ENCODE measurements around the gene HTR2B. TPM values are rescaled to one million over a fixed set of nuclear protein-coding genes. Genes with fewer than 3 reads are reported as not detected.
A peak's percentile ranks its signal among the peaks of the same experiment; 100 is the strongest.
"Not testable (repeated sequence)": the region's sequence is repeated elsewhere in the genome, so short reads cannot be mapped to it uniquely, and the experiment has no call there.

HTR2B gene
- total and polyA plus RNA-seq, 4 donors = 0.16 to 1.1 (median 0.33) TPM

DNA sequence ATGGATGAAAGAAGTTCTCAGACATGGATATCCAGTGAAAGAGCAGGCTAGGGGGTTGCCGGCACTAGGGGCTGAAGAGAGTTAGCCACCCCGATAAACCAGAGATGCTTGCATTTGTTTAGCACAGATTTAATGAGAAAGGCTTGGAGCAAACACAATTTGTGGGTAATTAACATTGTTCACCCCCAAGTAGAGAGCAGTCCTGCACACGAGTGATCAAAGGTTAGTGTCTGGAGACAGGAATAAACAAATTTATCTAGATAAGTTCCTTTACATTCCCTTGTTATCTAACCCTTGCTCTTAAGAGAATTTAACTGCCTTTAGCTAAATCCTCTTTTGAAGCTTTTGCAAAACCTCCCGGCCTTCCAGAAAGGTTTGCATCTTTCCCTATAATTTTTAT is 23.9 kb downstream of the HTR2B start:
- no peak for DNase-seq (ENCODE audit: low read depth in 4 of 6, low spot score in 6 of 6)
- 95% methylated on average over 2 of the region's 4 CpGs for WGBS (ENCODE audit: insufficient coverage)
- Histone ChIP-seq H3K4me3 (ENCODE audit: low read depth, low read length) (no peak overlapping the region), H3K4me1 (ENCODE audit: control insufficient read depth, insufficient read depth, low read length) (no peaks in the 10 kb centered on the region), H3K36me3 (ENCODE audit: control insufficient read depth, insufficient read depth, low read length) (peaks cover 11% of the 10 kb centered on the region), H3K9me3 (ENCODE audit: control insufficient read depth, insufficient read depth, low read length) (peaks cover 8% of the 10 kb centered on the region), H3K27ac (ENCODE audit: low read depth, low read length) (no peak overlapping the region), H3K27me3 (ENCODE audit: control insufficient read depth, insufficient read depth, low read length) (no peaks in the 10 kb centered on the region)

DNA sequence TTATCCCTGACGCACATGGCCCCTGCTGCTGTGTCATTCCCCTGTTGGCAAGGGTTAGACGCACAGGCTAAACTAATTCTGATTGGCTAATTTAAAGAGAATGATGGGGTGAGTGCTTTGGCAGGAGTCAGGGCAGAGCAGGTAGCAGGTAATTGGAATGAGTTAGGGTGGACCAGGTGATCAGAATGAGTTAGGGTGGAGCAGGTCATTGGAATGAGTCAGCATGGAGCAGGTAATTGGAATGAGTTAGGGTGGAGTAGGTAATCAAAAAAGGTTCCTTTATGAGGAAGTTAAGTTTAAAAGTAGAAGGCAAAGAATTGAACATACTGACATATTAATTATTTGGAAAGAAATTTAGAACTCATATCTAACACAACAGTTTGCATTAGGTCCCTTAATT is 24.5 kb downstream of the HTR2B start:
- not testable (repeated sequence) for H3K27me3 ChIP-seq (ENCODE audit: control insufficient read depth, insufficient read depth, low read length); H3K27ac ChIP-seq (ENCODE audit: low read depth, low read length); H3K4me1 ChIP-seq (ENCODE audit: control insufficient read depth, insufficient read depth, low read length); DNase-seq (ENCODE audit: low read depth in 4 of 6, low spot score in 6 of 6); H3K4me3 ChIP-seq (ENCODE audit: low read depth, low read length); H3K9me3 ChIP-seq (ENCODE audit: control insufficient read depth, insufficient read depth, low read length)
- H3K36me3 ChIP-seq (ENCODE audit: control insufficient read depth, insufficient read depth, low read length) = peaks cover 14% of the 10 kb centered on the region
- 100% methylated on average over 2 of the region's 2 CpGs for WGBS (ENCODE audit: insufficient coverage)

DNA sequence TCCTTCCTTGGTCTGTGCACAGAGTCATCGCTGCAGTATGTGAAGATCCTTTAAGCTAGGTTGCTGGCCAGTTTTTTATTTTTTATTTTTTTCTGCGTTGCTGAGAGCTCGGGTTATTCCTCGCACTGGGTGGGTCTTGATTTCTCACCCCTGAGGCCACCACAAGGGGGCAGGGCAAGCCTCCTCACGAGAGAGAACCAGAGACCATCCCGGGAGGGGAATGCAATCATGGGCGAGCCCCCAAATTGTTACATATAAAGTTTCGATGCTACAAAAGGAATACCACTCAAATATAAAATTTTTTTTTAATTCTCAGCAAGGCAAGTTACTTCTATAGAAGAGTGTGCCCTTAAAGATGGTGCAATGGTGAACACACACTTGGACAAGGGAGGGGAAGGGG is 24.9 kb downstream of the HTR2B start:
- no peak overlapping the region for H3K4me3 ChIP-seq (ENCODE audit: low read depth, low read length)
- no peaks in the 10 kb centered on the region for H3K27me3 ChIP-seq (ENCODE audit: control insufficient read depth, insufficient read depth, low read length)
- peaks cover 8% of the 10 kb centered on the region for H3K9me3 ChIP-seq (ENCODE audit: control insufficient read depth, insufficient read depth, low read length)
- no peaks in the 10 kb centered on the region for H3K4me1 ChIP-seq (ENCODE audit: control insufficient read depth, insufficient read depth, low read length)
- WGBS (ENCODE audit: insufficient coverage) = 100% methylated on average over 2 of the region's 8 CpGs
- DNase-seq (ENCODE audit: low read depth in 4 of 6, low spot score in 6 of 6) = peak in 1 of 6 donors; percentile 5
- H3K27ac ChIP-seq (ENCODE audit: low read depth, low read length) = no peak overlapping the region
- H3K36me3 ChIP-seq (ENCODE audit: control insufficient read depth, insufficient read depth, low read length) = peaks cover 14% of the 10 kb centered on the region

DNA sequence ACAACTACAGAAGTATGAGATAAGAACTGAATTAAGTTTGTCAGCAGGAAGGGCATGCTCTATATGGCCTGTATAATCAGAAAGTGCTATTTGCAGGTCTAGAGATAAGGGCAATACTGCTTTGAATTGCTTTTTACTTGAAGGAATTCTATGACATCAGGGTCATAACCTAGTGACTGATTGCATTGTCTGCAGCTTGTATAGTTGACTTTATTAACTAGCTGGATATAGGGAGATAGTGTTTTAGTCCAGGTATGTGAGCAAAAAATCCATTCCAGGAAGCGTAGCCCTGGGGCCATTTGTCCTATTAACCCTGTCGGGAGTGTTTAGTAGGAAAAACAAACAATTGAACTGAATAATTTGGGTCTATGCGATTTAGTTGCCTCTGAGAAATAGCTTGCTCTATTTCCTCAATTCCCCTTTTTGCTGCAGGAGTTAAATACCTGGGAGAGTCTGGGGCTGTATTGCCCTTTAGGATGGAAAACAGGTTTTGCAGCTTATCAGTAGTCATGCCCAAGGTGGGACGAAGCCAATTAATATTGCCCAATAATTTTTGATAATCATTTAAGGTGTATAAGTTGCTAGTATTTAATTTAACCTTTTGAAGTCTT is 30.0 kb downstream of the HTR2B start:
- Histone ChIP-seq H3K4me1 (ENCODE audit: control insufficient read depth, insufficient read depth, low read length) (no peaks in the 10 kb centered on the region), H3K27ac (ENCODE audit: low read depth, low read length) (no peak overlapping the region), H3K4me3 (ENCODE audit: low read depth, low read length) (no peak overlapping the region), H3K36me3 (ENCODE audit: control insufficient read depth, insufficient read depth, low read length) (peaks cover 19% of the 10 kb centered on the region), H3K27me3 (ENCODE audit: control insufficient read depth, insufficient read depth, low read length) (no peaks in the 10 kb centered on the region), H3K9me3 (ENCODE audit: control insufficient read depth, insufficient read depth, low read length) (peaks cover 8% of the 10 kb centered on the region)
- no peak for DNase-seq (ENCODE audit: low read depth in 4 of 6, low spot score in 6 of 6)
- 80% methylated on average over 1 of the region's 4 CpGs for WGBS (ENCODE audit: insufficient coverage)

DNA sequence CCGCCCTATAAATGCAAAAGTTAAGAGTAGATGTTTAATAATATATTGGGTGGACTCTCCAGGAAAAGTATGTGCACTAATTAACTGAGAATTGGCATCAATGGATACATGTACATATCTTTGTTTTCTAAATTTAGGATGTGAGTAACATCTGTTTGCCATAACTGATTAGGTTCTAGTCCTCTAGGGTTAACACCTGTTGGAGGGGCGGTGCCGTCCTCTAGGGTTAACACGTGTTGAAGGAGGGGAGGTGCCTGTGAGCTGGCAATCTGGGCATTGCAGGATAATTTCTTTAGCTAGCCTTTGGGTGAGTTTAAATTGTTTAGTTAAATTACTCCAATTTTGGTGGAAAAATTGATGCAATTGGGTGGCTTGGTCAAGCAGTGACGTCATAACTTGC is 30.9 kb downstream of the HTR2B start:
- H3K36me3 ChIP-seq (ENCODE audit: control insufficient read depth, insufficient read depth, low read length) = peaks cover 19% of the 10 kb centered on the region
- H3K4me1 ChIP-seq (ENCODE audit: control insufficient read depth, insufficient read depth, low read length) = no peaks in the 10 kb centered on the region
- WGBS (ENCODE audit: insufficient coverage) = 98% methylated on average over 4 of the region's 5 CpGs
- H3K4me3 ChIP-seq (ENCODE audit: low read depth, low read length) = no peak overlapping the region
- H3K27ac ChIP-seq (ENCODE audit: low read depth, low read length) = no peak overlapping the region
- no peaks in the 10 kb centered on the region for H3K27me3 ChIP-seq (ENCODE audit: control insufficient read depth, insufficient read depth, low read length)
- H3K9me3 ChIP-seq (ENCODE audit: control insufficient read depth, insufficient read depth, low read length) = peaks cover 1% of the 10 kb centered on the region
- DNase-seq (ENCODE audit: low read depth in 4 of 6, low spot score in 6 of 6) = no peak

DNA sequence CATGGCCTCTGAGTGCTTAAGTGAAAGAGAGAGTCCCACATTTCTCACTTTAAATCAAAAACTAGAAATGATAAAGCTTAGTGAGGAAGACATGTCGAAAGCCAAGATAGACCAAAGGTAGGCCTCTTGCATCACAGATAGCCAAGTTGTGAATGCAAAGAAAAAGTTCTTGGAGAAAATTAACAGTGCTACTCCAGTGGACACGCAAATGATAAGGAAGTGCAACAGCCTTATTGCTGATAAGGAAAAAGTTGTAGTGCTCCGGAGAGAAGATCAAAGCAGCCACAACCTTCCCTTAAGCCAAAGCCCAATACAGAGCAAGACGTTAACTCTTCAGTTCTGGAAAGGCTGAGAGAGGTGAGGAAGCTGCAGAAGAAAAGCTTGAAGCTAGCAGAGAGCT is 36.1 kb downstream of the HTR2B start:
- H3K4me1 ChIP-seq (ENCODE audit: control insufficient read depth, insufficient read depth, low read length) = no peaks in the 10 kb centered on the region
- H3K9me3 ChIP-seq (ENCODE audit: control insufficient read depth, insufficient read depth, low read length) = no peaks in the 10 kb centered on the region
- WGBS (ENCODE audit: insufficient coverage) = 100% methylated on average over 2 of the region's 4 CpGs
- DNase-seq (ENCODE audit: low read depth in 4 of 6, low spot score in 6 of 6) = no peak
- no peaks in the 10 kb centered on the region for H3K27me3 ChIP-seq (ENCODE audit: control insufficient read depth, insufficient read depth, low read length)
- no peak overlapping the region for H3K4me3 ChIP-seq (ENCODE audit: low read depth, low read length)
- peaks cover 35% of the 10 kb centered on the region for H3K36me3 ChIP-seq (ENCODE audit: control insufficient read depth, insufficient read depth, low read length)
- H3K27ac ChIP-seq (ENCODE audit: low read depth, low read length) = no peak overlapping the region

DNA sequence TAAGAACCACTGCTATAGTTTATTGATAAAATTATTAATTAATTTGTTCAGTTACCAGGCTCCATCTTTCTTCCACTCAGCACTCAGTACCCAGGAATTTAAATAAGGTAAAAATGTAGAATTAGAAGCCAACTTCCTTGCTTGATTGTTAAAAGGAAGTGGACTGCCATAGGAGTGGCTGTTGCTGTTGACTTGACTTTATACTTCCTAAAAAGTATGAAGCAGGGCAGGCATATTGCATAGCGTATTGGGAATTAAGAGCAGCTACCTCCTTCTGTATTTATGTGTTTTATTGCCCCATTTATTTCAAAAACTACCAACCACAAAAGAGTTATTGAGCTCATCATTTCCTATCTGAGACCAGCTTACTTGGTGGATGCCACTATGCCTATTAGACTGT is 40.3 kb downstream of the HTR2B start:
- H3K36me3 ChIP-seq (ENCODE audit: control insufficient read depth, insufficient read depth, low read length) = peaks cover 41% of the 10 kb centered on the region

DNA sequence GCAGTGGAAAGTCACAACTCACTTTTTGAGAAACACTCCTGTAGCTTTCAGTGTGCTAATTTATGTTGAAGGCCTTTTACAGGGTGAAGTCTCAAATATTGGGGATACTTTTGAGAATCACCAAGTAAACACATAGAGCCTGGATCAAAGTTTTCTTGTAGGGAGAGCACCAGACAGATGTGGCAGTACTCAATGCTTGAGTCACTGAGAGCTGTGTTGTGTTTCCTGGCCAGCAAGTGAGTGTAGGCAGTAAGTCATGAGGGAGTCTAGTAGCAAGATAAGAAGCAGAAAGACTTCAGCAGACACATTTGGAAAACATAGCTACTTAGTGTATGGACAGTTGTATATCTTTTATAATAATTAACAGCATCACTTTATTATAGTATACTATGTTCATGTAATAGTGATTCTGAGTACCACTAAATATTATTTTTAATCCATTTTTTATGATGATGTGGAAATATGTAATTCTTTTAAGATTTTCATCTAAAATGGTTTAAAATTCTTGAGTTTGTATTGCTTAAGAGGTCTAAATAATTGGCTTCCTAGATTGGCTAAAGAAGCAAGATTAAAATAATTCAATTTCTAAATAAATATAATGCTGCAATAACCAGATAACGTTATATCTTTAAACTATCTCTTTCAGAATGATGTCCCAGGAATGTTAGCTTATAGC is 55.3 kb downstream of the HTR2B start:
- Histone ChIP-seq H3K36me3 (ENCODE audit: control insufficient read depth, insufficient read depth, low read length) (peaks cover 23% of the 10 kb centered on the region), H3K27me3 (ENCODE audit: control insufficient read depth, insufficient read depth, low read length) (no peaks in the 10 kb centered on the region), H3K4me1 (ENCODE audit: control insufficient read depth, insufficient read depth, low read length) (no peaks in the 10 kb centered on the region), H3K27ac (ENCODE audit: low read depth, low read length) (no peak overlapping the region), H3K4me3 (ENCODE audit: low read depth, low read length) (no peak overlapping the region), H3K9me3 (ENCODE audit: control insufficient read depth, insufficient read depth, low read length) (no peaks in the 10 kb centered on the region)
- DNase-seq (ENCODE audit: low read depth in 4 of 6, low spot score in 6 of 6) = no peak
- WGBS (ENCODE audit: insufficient coverage) = no CpG with 5 or more reads among the region's 1 CpG

More for the DNA sequence above, 40.3 kb downstream of the HTR2B start:
- Histone ChIP-seq H3K4me3 (ENCODE audit: low read depth, low read length) (no peak overlapping the region), H3K9me3 (ENCODE audit: control insufficient read depth, insufficient read depth, low read length) (no peaks in the 10 kb centered on the region), H3K4me1 (ENCODE audit: control insufficient read depth, insufficient read depth, low read length) (no peaks in the 10 kb centered on the region), H3K27ac (ENCODE audit: low read depth, low read length) (no peak overlapping the region), H3K27me3 (ENCODE audit: control insufficient read depth, insufficient read depth, low read length) (no peaks in the 10 kb centered on the region)
- WGBS (ENCODE audit: insufficient coverage) = no CpG with 5 or more reads among the region's 1 CpG
- DNase-seq (ENCODE audit: low read depth in 4 of 6, low spot score in 6 of 6) = no peak

DNA sequence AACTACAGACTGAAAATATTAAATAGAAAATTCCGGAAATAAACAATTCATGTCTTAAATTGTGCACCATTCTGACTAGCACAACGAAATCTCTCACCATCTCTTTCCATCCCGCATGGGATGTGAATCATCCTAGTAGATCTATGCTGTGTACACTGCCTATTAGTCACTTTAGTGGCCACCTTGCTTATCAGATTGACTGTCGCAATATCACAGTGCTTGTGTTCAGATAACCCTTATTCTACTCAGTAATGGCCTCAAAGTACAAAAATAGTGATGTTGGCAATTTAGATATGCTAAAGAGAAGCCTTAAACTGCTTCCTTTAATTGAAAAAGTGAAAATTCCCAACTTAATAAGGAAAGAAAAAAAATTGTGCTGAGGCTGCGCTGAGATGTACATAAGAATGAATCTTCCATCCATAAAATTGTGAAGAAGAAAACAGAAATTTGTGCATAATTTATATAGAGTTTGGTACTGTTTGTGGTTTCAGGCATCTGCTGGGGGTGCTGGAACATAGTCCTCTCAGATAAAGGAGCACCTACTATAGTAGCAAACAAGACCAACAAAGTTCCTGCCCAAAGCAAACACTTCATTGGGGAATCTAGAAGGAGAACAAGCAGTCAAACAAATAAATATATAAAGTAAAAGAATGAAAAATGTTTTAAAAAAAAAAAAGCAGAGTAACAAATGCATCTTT is 56.2 kb downstream of the HTR2B start:
- WGBS (ENCODE audit: insufficient coverage) = 100% methylated on average over 2 of the region's 5 CpGs
- Histone ChIP-seq H3K27ac (ENCODE audit: low read depth, low read length) (no peak overlapping the region), H3K36me3 (ENCODE audit: control insufficient read depth, insufficient read depth, low read length) (peaks cover 24% of the 10 kb centered on the region), H3K4me1 (ENCODE audit: control insufficient read depth, insufficient read depth, low read length) (no peaks in the 10 kb centered on the region), H3K9me3 (ENCODE audit: control insufficient read depth, insufficient read depth, low read length) (no peaks in the 10 kb centered on the region), H3K4me3 (ENCODE audit: low read depth, low read length) (no peak overlapping the region), H3K27me3 (ENCODE audit: control insufficient read depth, insufficient read depth, low read length) (no peaks in the 10 kb centered on the region)
- no peak for DNase-seq (ENCODE audit: low read depth in 4 of 6, low spot score in 6 of 6)

DNA sequence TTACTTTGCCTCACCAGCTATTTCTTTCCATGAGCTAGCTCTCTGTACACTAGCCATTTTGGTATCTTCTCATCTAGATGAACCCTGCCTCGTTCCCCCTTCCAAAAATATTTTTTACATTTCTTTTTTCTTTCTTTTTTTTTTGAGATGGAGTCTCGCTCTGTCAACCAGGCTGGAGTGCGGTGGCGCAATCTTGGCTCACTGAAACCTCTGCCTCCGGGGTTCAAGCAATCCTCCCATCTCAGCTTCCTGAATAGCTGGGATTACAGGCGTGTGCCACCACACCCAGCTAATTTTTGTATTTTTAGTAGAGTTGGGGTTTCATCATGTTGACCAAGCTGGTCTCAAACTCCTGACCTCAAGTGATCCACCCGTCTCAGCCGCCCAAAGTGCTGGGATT is 57.3 kb downstream of the HTR2B start:
- H3K27me3 ChIP-seq (ENCODE audit: control insufficient read depth, insufficient read depth, low read length) = not testable (repeated sequence)

More for the DNA sequence above, 57.3 kb downstream of the HTR2B start:
- 92% methylated on average over 2 of the region's 8 CpGs for WGBS (ENCODE audit: insufficient coverage)
- H3K27ac ChIP-seq (ENCODE audit: low read depth, low read length); H3K4me1 ChIP-seq (ENCODE audit: control insufficient read depth, insufficient read depth, low read length); H3K4me3 ChIP-seq (ENCODE audit: low read depth, low read length); DNase-seq (ENCODE audit: low read depth in 4 of 6, low spot score in 6 of 6); H3K9me3 ChIP-seq (ENCODE audit: control insufficient read depth, insufficient read depth, low read length): not testable (repeated sequence)
- peaks cover 24% of the 10 kb centered on the region for H3K36me3 ChIP-seq (ENCODE audit: control insufficient read depth, insufficient read depth, low read length)

Data from spinal cord (tissue), 10 donors.